Osteoblast (primary cell): Measurements from ENCODE around the gene SMPDL3B. TPM values are rescaled to one million over a fixed set of nuclear protein-coding genes. Genes with fewer than 3 reads are reported as not detected.

Source experiments
- DNase-seq: peaks from one replicate; pipeline ENCODE4 v3.0.0; 2011; ENCODE audit warnings: low spot score, mixed read lengths; ENCODE audit not compliant: insufficient read length; ENCODE audit errors: missing footprints
- H2AFZ ChIP-seq: 2 replicates; pipeline ENCODE4 v1.6.0; 2011; ENCODE audit warnings: mild to moderate bottlenecking, low read length
- H3K27ac ChIP-seq: 2 replicates; pipeline ENCODE4 v1.5.1; 2011; ENCODE audit warnings: mild to moderate bottlenecking, low read depth, low read length, moderate library complexity
- H3K27me3 ChIP-seq: 2 replicates; pipeline ENCODE4 v1.6.0; 2012; ENCODE audit warnings: mild to moderate bottlenecking, control low read depth, inconsistent platforms, low read length, moderate library complexity; ENCODE audit not compliant: insufficient read depth
- H3K36me3 ChIP-seq: 2 replicates; pipeline ENCODE4 v1.5.1; 2011; ENCODE audit warnings: mild to moderate bottlenecking, low read length, control low read depth, moderate library complexity; ENCODE audit not compliant: insufficient read depth
- H3K4me1 ChIP-seq: 2 replicates; pipeline ENCODE4 v1.5.1; 2011; ENCODE audit warnings: mild to moderate bottlenecking, low read length, control low read depth, moderate library complexity; ENCODE audit not compliant: insufficient read depth
- H3K4me2 ChIP-seq: 2 replicates; pipeline ENCODE4 v1.6.0; 2011; ENCODE audit warnings: mild to moderate bottlenecking, low read length; ENCODE audit not compliant: insufficient read depth
- H3K4me3 ChIP-seq: fragments of 200-600 bp; sonication (generic); 3 replicates; pipeline ENCODE4 v1.5.1; 2012; ENCODE audit warnings: mild to moderate bottlenecking, low read length, inconsistent platforms; ENCODE audit not compliant: insufficient read depth
- H3K79me2 ChIP-seq: 2 replicates; pipeline ENCODE4 v1.6.0; 2012; ENCODE audit warnings: mild to moderate bottlenecking, low read length, control low read depth, inconsistent platforms; ENCODE audit not compliant: insufficient read depth
- H3K9me3 ChIP-seq: 2 replicates; pipeline ENCODE4 v1.5.1; 2011; ENCODE audit warnings: low read depth, low read length, control low read depth
- H4K20me1 ChIP-seq: 2 replicates; pipeline ENCODE4 v1.6.0; 2012; ENCODE audit warnings: mild to moderate bottlenecking, low read length, control low read depth; ENCODE audit not compliant: insufficient read depth
- total RNA-seq: library from RNA; depleted of rRNA; stranded (reverse); fragments of >200 nt; gene quantifications from 2 replicates; pipeline ENCODE4 v1.2.3, GENCODE V29; 2012
- TF ChIP-seq, protein P1 (sequence below): IDR thresholded peaks from 2 replicates; pipeline ENCODE4 v1.5.1; 2011; ENCODE audit warnings: mild to moderate bottlenecking, low read depth, low read length, moderate library complexity; ENCODE audit errors: extremely low read depth

The SMPDL3B gene
- total RNA-seq, 1 donor, result under 0.01 TPM

DNA sequence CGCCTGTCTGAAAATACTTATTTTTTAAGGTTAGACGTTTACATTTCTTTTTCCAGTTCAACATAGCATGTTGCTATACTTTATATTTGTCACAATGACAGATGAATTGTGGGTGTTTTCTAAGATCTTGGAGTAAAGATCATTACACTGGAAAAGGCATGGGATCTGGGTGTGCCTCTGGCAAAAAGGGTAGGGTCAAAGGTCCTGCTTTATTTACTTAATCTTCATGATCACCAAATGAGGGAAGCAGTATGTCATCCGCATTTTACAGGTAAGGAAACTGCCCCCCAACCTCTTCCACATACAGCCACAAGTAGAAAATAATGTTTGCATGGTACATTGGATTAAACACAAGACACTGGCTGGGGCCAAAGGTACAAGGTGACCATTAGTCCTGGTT, 12.5 kb upstream of the SMPDL3B start:
- TF ChIP-seq, protein P1, sequence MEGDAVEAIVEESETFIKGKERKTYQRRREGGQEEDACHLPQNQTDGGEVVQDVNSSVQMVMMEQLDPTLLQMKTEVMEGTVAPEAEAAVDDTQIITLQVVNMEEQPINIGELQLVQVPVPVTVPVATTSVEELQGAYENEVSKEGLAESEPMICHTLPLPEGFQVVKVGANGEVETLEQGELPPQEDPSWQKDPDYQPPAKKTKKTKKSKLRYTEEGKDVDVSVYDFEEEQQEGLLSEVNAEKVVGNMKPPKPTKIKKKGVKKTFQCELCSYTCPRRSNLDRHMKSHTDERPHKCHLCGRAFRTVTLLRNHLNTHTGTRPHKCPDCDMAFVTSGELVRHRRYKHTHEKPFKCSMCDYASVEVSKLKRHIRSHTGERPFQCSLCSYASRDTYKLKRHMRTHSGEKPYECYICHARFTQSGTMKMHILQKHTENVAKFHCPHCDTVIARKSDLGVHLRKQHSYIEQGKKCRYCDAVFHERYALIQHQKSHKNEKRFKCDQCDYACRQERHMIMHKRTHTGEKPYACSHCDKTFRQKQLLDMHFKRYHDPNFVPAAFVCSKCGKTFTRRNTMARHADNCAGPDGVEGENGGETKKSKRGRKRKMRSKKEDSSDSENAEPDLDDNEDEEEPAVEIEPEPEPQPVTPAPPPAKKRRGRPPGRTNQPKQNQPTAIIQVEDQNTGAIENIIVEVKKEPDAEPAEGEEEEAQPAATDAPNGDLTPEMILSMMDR, result no peak

DNA sequence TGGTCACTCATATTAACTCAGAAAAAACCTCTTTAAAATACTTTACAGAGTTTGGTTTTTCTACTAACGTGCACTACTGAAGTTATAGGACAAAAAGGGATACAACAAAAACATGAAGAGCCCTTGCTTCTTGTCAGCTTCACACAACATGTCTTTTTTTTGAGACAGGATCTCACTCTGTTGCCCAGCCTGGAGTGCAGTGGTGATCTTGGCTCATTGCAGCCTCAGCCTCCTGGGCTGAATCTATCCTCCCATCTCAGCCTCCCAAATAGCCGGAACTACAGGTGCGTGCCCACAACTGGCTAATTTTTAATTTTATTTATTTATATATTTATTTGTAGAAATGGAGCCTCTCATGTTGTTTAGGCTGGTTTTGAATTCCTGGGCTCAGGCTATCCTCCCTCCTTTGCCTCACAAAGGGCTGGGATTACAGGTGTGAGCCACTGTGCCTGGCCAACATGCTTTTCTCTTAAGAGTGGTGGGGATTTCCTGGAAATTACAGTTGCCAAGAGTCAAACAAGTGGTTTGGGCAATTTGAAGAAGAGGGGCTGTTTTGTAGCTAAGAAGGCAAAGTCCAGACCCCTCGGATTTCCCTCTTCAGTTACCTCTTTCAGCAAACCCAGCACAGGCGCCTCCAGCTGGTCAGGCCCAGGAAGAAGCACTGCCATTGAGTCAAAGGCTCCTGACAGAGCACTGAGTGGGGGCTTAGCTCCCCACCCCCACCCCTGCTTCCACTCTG, 6.4 kb upstream of the SMPDL3B start:
- Histone ChIP-seq H3K9me3 (no peaks in the 10 kb centered on the region), H3K27me3 (no peaks in the 10 kb centered on the region), H3K36me3 (no peaks in the 10 kb centered on the region), H3K4me1 (peaks cover 8% of the 10 kb centered on the region), H3K27ac (no peak overlapping the region), H3K4me2 (no peak overlapping the region), H3K79me2 (no peaks in the 10 kb centered on the region), H2AFZ (no peak overlapping the region), H3K4me3 (no peak overlapping the region), H4K20me1 (no peaks in the 10 kb centered on the region)
- TF ChIP-seq, protein P1, result no peak
- DNase-seq, result no peak

More for the DNA sequence above, 12.5 kb upstream of the SMPDL3B start:
- Histone ChIP-seq H4K20me1 (no peaks in the 10 kb centered on the region), H3K9me3 (no peaks in the 10 kb centered on the region), H3K36me3 (no peaks in the 10 kb centered on the region), H3K4me3 (no peak overlapping the region), H3K4me1 (no peaks in the 10 kb centered on the region), H3K79me2 (no peaks in the 10 kb centered on the region), H3K27me3 (peaks cover 10% of the 10 kb centered on the region), H2AFZ (no peak overlapping the region), H3K27ac (no peak overlapping the region), H3K4me2 (no peak overlapping the region)
- no peak for DNase-seq

DNA sequence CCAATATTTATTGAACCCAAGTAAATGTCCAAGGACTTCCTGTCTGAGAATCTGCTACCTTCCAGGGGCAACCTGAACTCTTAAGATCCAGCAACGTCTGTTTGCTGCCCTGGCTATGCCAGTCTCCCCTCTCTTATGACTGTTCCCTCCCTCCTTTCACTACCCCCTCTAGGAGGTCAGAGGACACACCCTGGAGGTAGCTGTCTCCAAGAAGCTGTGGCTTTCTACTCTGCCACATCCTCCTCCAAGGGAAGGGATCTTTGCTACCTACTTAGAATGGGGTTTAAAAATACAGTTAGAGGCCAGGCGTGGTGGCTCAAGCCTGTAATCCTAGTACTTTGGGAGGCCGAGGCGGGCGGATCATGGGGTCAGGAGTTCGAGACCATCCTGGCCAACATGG, 3.6 kb upstream of the SMPDL3B start:
- H3K4me2 ChIP-seq, result no peak overlapping the region
- H3K36me3 ChIP-seq, result no peaks in the 10 kb centered on the region
- peaks cover 14% of the 10 kb centered on the region for H3K27me3 ChIP-seq
- peaks cover 20% of the 10 kb centered on the region for H3K4me1 ChIP-seq
- no peaks in the 10 kb centered on the region for H4K20me1 ChIP-seq
- TF ChIP-seq, protein P1, result no peak
- no peak overlapping the region for H3K4me3 ChIP-seq
- H3K27ac ChIP-seq, result no peak overlapping the region
- no peaks in the 10 kb centered on the region for H3K79me2 ChIP-seq
- H3K9me3 ChIP-seq, result no peaks in the 10 kb centered on the region
- no peak overlapping the region for H2AFZ ChIP-seq
- DNase-seq, result no peak

DNA sequence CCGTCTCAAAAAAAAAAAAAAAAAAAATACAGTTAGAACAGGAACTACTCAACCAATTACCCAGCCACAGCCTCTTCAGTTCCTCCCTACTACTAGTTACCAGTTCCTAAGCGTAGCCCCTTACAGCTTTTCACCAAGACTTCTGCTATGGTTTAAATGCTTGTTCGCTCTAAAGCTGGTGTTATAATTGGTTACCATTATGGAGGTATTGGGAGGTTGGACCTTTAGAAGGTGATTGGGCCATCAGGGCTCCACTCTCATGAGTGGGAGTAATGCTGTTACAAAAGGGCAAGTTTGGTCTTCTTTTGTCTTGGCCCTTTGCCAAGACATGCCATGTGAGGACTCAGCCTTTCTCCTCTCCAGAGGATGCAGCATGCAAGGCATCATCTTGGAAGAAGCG, 3.0 kb upstream of the SMPDL3B start:
- Histone ChIP-seq H3K36me3 (no peaks in the 10 kb centered on the region), H3K4me3 (no peak overlapping the region), H3K4me1 (peaks cover 20% of the 10 kb centered on the region), H4K20me1 (no peaks in the 10 kb centered on the region), H3K27ac (no peak overlapping the region), H3K79me2 (no peaks in the 10 kb centered on the region), H2AFZ (no peak overlapping the region), H3K27me3 (peaks cover 14% of the 10 kb centered on the region), H3K9me3 (no peaks in the 10 kb centered on the region), H3K4me2 (no peak overlapping the region)
- TF ChIP-seq, protein P1, result no peak
- no peak for DNase-seq
